Activated CD4-positive, alpha-beta T cell treated with anti-CD3 and anti-CD28 coated beads, Interleukin-2, amount 50 U/mL, for 16 hours (primary cell): Measurements from ENCODE around the gene HOMER3.

Experiments used
- DNase-seq: peaks from one replicate; pipeline ENCODE4 v3.0.0-alpha.2; 2020

HOMER3 gene

GRCh38 chr19:18900700-18901481 lies 40.1 kb downstream of the HOMER3 start:
- no peak for DNase-seq

- no peak for DNase-seq
Observed at GRCh38 chr19:18899624-18900560, 41.1 kb downstream of the HOMER3 start.

GRCh38 chr19:18898607-18899408 lies 42.2 kb downstream of the HOMER3 start:
- no peak for DNase-seq

- DNase-seq: no peak
Observed at GRCh38 chr19:18898081-18898606, 42.9 kb downstream of the HOMER3 start.

GRCh38 chr19:18897094-18898029 lies 43.7 kb downstream of the HOMER3 start:
- no peak for DNase-seq

- no peak for DNase-seq
Observed at GRCh38 chr19:18896421-18896841, 44.6 kb downstream of the HOMER3 start.

- DNase-seq: no peak
Observed at GRCh38 chr19:18895824-18896341, 45.1 kb downstream of the HOMER3 start, which contains the start of gene CERS1. Gene CERS1, minus strand, starts transcription at chr19:18896158. Its CDS starts 86 bp downstream, at chr19:18896072.

- no peak for DNase-seq
Observed at GRCh38 chr19:18895038-18895823, 45.8 kb downstream of the HOMER3 start.

GRCh38 chr19:18894254-18895037 lies 46.6 kb downstream of the HOMER3 start:
- no peak for DNase-seq

- DNase-seq: no peak
Observed at GRCh38 chr19:18893587-18894253, 47.3 kb downstream of the HOMER3 start.

GRCh38 chr19:18889949-18890745 lies 50.9 kb downstream of the HOMER3 start:
- no peak for DNase-seq

- no peak for DNase-seq
Observed at GRCh38 chr19:18886972-18887371, 54.0 kb downstream of the HOMER3 start.

GRCh38 chr19:18883526-18884304 lies 57.3 kb downstream of the HOMER3 start:
- DNase-seq: no peak

GRCh38 chr19:18881491-18881890 lies 59.5 kb downstream of the HOMER3 start:
- no peak for DNase-seq

- peak; percentile 35 for DNase-seq
Observed at GRCh38 chr19:18879579-18880373, 61.2 kb downstream of the HOMER3 start.
